Stimulated activated CD4-positive, alpha-beta T cell treated with anti-CD3 and anti-CD28 coated beads, TNF-alpha, amount 100 ng/mL, for 24 hours (primary cell): Measurements from ENCODE around the gene ZBTB32.
"Not testable (repeated sequence)": the region's sequence is repeated elsewhere in the genome, so short reads cannot be mapped to it uniquely, and the experiment has no call there.

Experiments used
- DNase-seq, 3 experiments: peaks; one replicate each; pipeline ENCODE4 v3.0.0-alpha.2; 2020; ENCODE audit warnings: low read depth in 3 of 3

Gene ZBTB32, protein sequence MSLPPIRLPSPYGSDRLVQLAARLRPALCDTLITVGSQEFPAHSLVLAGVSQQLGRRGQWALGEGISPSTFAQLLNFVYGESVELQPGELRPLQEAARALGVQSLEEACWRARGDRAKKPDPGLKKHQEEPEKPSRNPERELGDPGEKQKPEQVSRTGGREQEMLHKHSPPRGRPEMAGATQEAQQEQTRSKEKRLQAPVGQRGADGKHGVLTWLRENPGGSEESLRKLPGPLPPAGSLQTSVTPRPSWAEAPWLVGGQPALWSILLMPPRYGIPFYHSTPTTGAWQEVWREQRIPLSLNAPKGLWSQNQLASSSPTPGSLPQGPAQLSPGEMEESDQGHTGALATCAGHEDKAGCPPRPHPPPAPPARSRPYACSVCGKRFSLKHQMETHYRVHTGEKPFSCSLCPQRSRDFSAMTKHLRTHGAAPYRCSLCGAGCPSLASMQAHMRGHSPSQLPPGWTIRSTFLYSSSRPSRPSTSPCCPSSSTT

GRCh38 chr19:35704218-35704617 is at the start of gene ZBTB32:
ZBTB32 (plus strand) TSS chr19:35704558; CDS start chr19:35714627, 10,069 bp downstream.
- DNase-seq: peak in 1 of 3 experiments; percentile 27

DNA sequence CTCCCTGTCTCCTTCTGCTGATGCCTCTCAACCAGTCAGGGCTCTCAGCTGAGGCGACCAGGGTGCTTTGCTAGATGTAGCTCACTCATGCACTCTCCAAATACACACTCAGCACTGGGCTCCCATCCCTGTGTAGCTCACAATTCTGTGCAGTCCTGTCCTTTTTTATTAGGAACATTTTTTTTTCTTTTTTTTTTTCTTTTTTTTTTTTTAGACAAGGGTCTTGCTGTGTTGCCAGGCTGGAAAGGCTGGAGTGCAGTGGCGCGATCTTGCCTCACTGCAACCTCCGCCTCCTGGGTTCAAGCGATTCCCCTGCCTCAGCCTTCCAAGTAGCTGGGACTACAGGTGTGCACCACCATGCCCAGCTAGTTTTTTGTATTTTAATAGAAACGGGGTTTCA is 49.5 kb upstream of the ZBTB32 start:
- not testable (repeated sequence) for DNase-seq

- DNase-seq: no peak
Observed at GRCh38 chr19:35655600-35655999, 48.8 kb upstream of the ZBTB32 start.

- no peak for DNase-seq
Observed at GRCh38 chr19:35656700-35657099, 47.7 kb upstream of the ZBTB32 start.

DNA sequence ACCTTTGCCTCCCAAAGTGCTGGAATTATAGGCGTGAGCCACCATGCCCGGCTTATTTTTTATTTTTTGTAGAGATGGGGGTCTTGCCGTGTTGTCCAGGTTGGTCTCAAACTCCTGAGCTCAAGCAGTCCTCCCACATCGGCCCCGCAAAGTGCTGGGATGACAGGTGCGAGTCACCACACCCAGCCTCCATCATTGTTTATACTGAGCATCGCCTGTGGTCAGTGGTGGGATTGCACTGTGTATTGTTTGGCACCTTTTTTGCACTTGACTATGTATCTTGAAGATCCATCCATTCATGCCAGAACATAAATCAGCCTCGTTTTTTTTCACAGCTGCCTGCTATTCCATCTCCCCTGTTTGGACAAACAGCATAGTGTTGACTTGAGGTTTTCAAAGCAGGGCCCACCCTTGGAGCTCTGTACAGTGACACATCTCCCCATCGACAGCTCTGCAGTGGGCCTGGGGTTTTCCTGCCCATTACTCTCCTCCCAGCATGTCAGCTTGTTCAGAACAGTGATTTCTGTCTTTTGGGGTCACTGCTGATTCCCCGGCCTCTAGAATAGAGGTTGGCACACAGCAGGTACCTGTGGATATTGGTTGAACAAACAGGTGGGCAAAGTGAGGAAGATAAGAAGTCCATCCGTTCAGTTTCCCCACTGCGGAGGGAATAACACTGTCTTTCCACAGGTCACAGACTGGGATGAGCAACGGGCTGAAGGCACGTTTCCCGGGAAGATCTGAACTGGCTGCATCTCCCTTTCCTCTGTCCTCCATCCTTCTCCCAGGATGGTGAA is 46.3 kb upstream of the ZBTB32 start:
- DNase-seq: no peak

DNA sequence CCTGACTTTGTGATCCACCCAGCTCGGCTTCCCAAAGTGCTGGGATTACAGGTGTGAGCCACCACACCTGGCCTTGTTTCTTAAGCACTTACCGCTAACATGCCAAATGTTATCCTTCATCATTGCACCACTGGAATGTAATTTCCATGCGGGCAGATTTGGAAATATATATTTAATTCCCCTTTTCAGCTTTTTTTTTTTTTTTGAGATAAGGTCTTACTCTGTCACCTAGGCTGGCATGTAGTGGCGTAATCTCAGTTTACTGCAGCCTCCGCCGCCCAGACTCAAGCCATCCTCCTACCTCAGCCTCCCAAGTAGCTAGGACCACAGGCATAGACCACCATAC is 42.4 kb upstream of the ZBTB32 start:
- DNase-seq: no peak

GRCh38 chr19:35663981-35664380 is 40.4 kb upstream of the ZBTB32 start:
- no peak for DNase-seq

- DNase-seq: no peak
Observed at GRCh38 chr19:35665157-35665556, 39.2 kb upstream of the ZBTB32 start.

DNA sequence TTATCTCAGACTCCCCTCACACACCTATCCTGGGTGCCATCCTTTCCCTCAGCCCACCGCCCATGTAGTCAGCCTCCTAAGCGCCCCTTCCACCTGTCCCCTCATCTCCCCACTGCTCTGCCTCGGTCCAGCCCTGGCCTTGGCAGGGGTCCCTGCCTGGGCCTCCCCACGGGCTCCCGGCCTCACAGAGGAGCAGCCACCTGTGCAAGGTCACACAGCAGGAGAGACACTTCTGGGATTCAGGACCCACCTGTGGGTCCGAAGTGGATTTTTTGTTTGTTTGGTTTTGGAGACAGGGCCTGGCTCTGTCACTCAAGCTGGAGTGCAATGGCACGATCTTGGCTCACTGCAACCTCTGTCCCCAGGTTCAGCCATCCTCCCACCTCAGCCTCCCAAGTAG is 38.8 kb upstream of the ZBTB32 start:
- DNase-seq: no peak

GRCh38 chr19:35666251-35666913 is 38.0 kb upstream of the ZBTB32 start, which contains the start of gene UPK1A:
UPK1A (plus strand) TSS chr19:35666517; CDS start chr19:35666813, 296 bp downstream.
- no peak for DNase-seq

GRCh38 chr19:35669566-35669965 is 34.8 kb upstream of the ZBTB32 start:
- DNase-seq: no peak

GRCh38 chr19:35669974-35670373 is 34.4 kb upstream of the ZBTB32 start:
- DNase-seq: no peak

DNA sequence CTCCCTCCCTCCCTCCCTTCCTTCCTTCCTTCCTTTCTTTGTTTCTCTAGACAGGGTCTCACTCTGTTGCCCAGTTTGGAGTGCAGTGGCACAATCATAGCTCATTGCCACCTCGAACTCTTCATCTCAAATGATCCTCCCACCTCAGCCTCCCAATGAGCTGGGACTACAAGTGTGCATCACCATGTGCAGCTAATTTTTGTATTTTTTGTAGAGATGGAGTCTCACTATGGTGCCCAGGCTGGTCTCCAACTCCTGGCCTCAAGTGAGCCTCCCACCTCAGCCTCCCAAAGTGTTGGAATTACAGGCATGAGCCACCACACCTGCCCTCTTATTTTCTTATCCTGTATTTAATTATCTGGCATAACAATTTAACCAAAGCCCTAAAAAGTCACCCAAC is 33.7 kb upstream of the ZBTB32 start:
- DNase-seq: no peak

DNA sequence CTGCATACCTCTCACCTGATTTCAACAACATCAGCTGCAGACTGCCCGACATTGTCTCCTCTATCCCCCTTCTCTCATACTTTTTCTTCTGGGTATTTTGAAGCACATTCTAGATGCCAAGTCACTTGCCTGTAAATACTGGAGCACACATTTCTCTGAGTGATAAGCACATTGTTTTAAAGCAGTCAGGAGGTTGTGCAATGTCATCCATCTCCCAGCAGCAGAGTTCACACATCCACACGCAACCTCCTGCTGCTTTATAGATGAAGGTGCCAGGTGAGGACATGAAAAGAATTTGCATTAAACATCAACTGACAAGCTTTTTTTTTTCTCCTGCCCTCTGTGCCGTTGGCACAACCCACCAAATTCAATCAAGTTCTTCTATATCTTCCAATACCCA is 32.5 kb upstream of the ZBTB32 start:
- DNase-seq: no peak

- DNase-seq: peak; percentile 11 to 58 (median 19)
Observed at GRCh38 chr19:35673121-35673804, 31.1 kb upstream of the ZBTB32 start.

GRCh38 chr19:35675589-35676140 is 28.7 kb upstream of the ZBTB32 start:
- no peak for DNase-seq

GRCh38 chr19:35689836-35690235 is 14.5 kb upstream of the ZBTB32 start:
- DNase-seq: no peak

- not testable (repeated sequence) for DNase-seq
Observed at GRCh38 chr19:35691106-35691505, 13.3 kb upstream of the ZBTB32 start.

DNA sequence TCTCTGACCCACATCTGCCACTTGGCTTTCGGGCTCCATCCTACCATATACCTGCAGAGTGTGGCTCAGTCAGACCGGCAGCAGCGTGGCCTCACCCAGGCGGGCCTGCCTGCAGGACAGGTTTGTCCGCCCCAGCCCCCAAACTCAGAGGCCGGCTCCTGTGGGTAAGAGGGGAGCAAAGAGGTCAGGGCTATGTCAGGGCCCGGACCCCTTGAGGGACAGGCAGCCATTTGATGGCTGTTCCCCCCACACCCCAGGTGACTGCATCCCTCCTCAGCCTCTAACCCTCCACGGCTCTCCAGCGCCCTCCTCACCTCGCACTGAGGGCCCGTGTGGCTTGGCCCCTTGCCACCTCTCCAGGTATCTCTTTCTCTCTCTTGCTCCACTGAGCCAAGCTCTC is 12.3 kb upstream of the ZBTB32 start:
- DNase-seq: no peak

DNA sequence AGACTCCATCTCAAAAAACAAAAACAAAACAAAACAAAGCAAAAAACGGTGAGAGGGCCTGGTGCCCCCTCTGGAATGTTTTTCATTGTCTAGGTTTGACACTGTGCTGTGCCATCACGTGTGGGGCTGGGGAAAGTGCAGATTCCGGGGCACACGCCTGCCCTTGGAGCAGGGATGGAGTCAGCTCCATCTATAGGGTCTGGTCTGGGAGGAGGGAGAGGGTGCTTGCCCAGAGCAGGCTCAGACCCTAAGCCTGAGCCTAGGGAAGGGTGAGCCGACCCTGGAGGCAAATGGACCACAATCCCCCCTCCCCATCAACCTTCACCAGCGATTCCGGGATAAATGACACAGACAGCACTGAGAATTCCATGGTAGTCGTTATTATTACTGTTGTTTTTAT is 10.9 kb upstream of the ZBTB32 start:
- DNase-seq: no peak
